Measurements from ENCODE around the gene NOSTRIN.
"Not testable (repeated sequence)": the region's sequence is repeated elsewhere in the genome, so short reads cannot be mapped to it uniquely, and the experiment has no call there.

- TF ChIP-seq, protein P1, sequence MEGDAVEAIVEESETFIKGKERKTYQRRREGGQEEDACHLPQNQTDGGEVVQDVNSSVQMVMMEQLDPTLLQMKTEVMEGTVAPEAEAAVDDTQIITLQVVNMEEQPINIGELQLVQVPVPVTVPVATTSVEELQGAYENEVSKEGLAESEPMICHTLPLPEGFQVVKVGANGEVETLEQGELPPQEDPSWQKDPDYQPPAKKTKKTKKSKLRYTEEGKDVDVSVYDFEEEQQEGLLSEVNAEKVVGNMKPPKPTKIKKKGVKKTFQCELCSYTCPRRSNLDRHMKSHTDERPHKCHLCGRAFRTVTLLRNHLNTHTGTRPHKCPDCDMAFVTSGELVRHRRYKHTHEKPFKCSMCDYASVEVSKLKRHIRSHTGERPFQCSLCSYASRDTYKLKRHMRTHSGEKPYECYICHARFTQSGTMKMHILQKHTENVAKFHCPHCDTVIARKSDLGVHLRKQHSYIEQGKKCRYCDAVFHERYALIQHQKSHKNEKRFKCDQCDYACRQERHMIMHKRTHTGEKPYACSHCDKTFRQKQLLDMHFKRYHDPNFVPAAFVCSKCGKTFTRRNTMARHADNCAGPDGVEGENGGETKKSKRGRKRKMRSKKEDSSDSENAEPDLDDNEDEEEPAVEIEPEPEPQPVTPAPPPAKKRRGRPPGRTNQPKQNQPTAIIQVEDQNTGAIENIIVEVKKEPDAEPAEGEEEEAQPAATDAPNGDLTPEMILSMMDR (conservative IDR thresholded peaks at IDR 0.05; ENCODE audit: low read length), result not testable (repeated sequence)
- not testable (repeated sequence) for TF ChIP-seq EZH2phosphoT487 (IDR thresholded peaks at IDR 0.05; ENCODE audit: borderline replicate concordance, low read depth, low read length)
These were observed 67.9 kb downstream of the NOSTRIN start for GRCh38 chr2:168870369-168870768.

Measured in OCI-LY7 (cell line).